Neutrophil (primary cell): ENCODE data around the gene FAM50B.

Source experiments
- H3K27ac ChIP-seq: fragments of 200-600 bp; sonication (generic); 2 replicates; pipeline ENCODE4 v1.5.1; 2016; ENCODE audit warnings: mild to moderate bottlenecking, moderate library complexity
- H3K27me3 ChIP-seq: fragments of 200-600 bp; sonication (generic); 2 replicates; pipeline ENCODE4 v1.6.0; 2016; ENCODE audit warnings: mild to moderate bottlenecking
- H3K36me3 ChIP-seq: fragments of 200-600 bp; sonication (generic); 2 replicates; pipeline ENCODE4 v1.5.1; 2017
- H3K4me1 ChIP-seq, 2 experiments: fragments of 200-600 bp in 1 of 2; sonication (generic) in 1 of 2; 1 replicate in 1 of 2; 2 replicates in 1 of 2; pipeline versions ENCODE4 v1.5.1 to v1.6.1; 2013 to 2016; ENCODE audit warnings: low read depth in 1 of 2, low read length in 1 of 2, mild to moderate bottlenecking in 1 of 2, moderate library complexity in 1 of 2; ENCODE audit not compliant: control insufficient read depth in 1 of 2, insufficient read depth in 1 of 2
- H3K4me3 ChIP-seq, 2 experiments: fragments of 200-600 bp in 1 of 2; sonication (generic) in 1 of 2; 1 replicate in 1 of 2; 2 replicates in 1 of 2; pipeline ENCODE4 v1.5.1; 2013 to 2016; ENCODE audit warnings: low read depth in 1 of 2, low read length in 1 of 2, mild to moderate bottlenecking in 1 of 2, moderate library complexity in 1 of 2
- H3K9me3 ChIP-seq: fragments of 200-600 bp; sonication (generic); 2 replicates; pipeline ENCODE4 v1.5.1; 2016
- TF ChIP-seq, protein P1 (sequence below): fragments of 200-600 bp; sonication (generic); IDR thresholded peaks from 2 replicates; pipeline ENCODE4 v1.5.1; 2016; ENCODE audit warnings: antibody characterized with exemption

Gene FAM50B

DNA sequence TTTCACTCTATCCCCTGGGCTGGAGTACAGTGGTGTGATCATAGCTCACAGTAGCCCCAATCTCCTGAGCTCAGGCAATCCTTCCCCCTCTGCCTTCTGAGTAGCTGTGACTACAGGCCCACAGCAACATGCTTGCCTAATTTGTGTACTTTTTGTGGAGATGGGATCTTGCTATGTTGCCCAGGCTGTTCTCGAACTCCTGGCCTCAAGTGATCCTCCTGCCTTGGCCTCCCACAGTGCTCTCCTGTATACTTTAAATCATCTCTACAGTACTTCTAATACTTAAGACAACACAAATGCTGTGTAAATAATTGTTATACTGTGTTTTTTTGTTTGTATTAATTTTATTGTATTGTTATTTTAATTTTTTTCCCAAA lies 39.7 kb upstream of the FAM50B start:
- Histone ChIP-seq H3K9me3 (no peaks in the 10 kb centered on the region), H3K36me3 (no peaks in the 10 kb centered on the region), H3K27ac (no peak overlapping the region), H3K4me1 (no peaks in the 10 kb centered on the region), H3K27me3 (peaks cover 19% of the 10 kb centered on the region), H3K4me3 (no peak overlapping the region)
- TF ChIP-seq, protein P1, sequence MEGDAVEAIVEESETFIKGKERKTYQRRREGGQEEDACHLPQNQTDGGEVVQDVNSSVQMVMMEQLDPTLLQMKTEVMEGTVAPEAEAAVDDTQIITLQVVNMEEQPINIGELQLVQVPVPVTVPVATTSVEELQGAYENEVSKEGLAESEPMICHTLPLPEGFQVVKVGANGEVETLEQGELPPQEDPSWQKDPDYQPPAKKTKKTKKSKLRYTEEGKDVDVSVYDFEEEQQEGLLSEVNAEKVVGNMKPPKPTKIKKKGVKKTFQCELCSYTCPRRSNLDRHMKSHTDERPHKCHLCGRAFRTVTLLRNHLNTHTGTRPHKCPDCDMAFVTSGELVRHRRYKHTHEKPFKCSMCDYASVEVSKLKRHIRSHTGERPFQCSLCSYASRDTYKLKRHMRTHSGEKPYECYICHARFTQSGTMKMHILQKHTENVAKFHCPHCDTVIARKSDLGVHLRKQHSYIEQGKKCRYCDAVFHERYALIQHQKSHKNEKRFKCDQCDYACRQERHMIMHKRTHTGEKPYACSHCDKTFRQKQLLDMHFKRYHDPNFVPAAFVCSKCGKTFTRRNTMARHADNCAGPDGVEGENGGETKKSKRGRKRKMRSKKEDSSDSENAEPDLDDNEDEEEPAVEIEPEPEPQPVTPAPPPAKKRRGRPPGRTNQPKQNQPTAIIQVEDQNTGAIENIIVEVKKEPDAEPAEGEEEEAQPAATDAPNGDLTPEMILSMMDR: no peak

GRCh38 chr6:3809982-3810381 lies 39.2 kb upstream of the FAM50B start:
- Histone ChIP-seq H3K4me1 (no peaks in the 10 kb centered on the region), H3K9me3 (no peaks in the 10 kb centered on the region), H3K27me3 (peaks cover 19% of the 10 kb centered on the region), H3K27ac (no peak overlapping the region), H3K4me3 (no peak overlapping the region), H3K36me3 (no peaks in the 10 kb centered on the region)
- TF ChIP-seq, protein P1: no peak

DNA sequence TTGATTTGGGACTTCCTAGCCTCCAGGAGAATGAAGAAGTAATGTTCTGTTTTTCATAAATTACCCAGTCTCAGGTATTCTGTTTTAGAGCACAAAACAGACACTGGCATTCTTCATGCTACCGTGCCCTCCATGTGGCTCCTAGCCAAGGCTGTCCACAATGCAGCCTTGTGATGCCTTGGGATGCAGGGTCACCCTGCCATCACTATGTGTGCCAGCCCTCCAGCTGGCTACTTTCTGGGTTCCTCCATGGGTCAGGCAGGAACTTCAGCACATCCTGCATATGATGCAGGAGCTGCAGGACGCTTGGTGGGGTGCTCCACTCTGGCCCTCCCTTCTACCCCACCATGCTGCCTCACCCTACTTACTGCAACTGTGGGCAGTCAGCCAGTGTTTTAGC lies 38.0 kb upstream of the FAM50B start:
- TF ChIP-seq, protein P1: no peak
- Histone ChIP-seq H3K4me3 (no peak overlapping the region), H3K4me1 (no peaks in the 10 kb centered on the region), H3K9me3 (no peaks in the 10 kb centered on the region), H3K27me3 (peaks cover 19% of the 10 kb centered on the region), H3K36me3 (no peaks in the 10 kb centered on the region), H3K27ac (no peak overlapping the region)

GRCh38 chr6:3812596-3812995 lies 36.6 kb upstream of the FAM50B start:
- H3K36me3 ChIP-seq: no peaks in the 10 kb centered on the region
- H3K27me3 ChIP-seq: peaks cover 19% of the 10 kb centered on the region
- TF ChIP-seq, protein P1: no peak
- no peak overlapping the region for H3K27ac ChIP-seq
- H3K4me1 ChIP-seq: no peaks in the 10 kb centered on the region
- H3K4me3 ChIP-seq: no peak overlapping the region
- no peaks in the 10 kb centered on the region for H3K9me3 ChIP-seq

DNA sequence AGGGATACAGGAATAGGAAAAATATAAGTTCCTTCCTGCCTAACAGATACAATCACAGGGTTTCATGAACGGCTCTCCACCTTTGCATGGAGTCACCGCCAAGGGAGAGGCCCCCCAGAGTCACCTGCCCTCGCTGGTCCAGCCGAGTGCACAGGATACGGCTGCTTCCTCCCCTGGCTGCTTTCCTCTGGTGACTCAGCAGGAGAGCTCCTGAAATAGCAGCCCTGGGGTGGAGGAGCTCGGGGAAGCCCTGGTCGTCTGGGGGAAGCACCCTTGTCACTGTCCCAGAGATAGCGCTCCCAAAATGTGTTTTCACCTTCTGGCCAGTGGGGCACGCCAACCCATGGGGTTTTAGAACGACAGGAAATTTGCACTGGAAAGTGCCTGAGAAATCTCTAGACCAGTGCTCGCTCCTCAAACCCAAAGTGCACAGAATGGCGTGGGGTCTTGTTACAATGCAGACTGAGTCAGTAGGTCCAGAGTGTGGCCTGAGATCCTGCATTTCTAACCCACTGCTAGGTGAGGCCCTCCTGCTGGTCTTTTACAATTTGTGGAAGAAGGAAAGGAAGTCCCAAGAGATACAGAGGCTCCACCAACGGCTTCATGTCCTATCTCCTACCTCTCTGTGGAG lies 35.9 kb upstream of the FAM50B start:
- Histone ChIP-seq H3K27me3 (peaks cover 19% of the 10 kb centered on the region), H3K4me3 (no peak overlapping the region), H3K36me3 (no peaks in the 10 kb centered on the region), H3K4me1 (no peaks in the 10 kb centered on the region), H3K9me3 (no peaks in the 10 kb centered on the region), H3K27ac (no peak overlapping the region)
- TF ChIP-seq, protein P1: no peak

GRCh38 chr6:3813918-3814317 lies 35.3 kb upstream of the FAM50B start:
- Histone ChIP-seq H3K4me3 (no peak overlapping the region), H3K27ac (no peak overlapping the region)
- TF ChIP-seq, protein P1: no peak

More at GRCh38 chr6:3813918-3814317, 35.3 kb upstream of the FAM50B start:
- H3K27me3 ChIP-seq: peaks cover 19% of the 10 kb centered on the region
- H3K4me1 ChIP-seq: no peaks in the 10 kb centered on the region
- H3K36me3 ChIP-seq: no peaks in the 10 kb centered on the region
- H3K9me3 ChIP-seq: no peaks in the 10 kb centered on the region
